Muscle layer of duodenum (tissue), 2 donors: ENCODE measurements around the gene GCSH.

ENCODE experiments used
- H3K27ac ChIP-seq: one replicate; pipeline ENCODE4 v1.7.0; 2013; ENCODE audit warnings: mild to moderate bottlenecking, low read length
- H3K27me3 ChIP-seq: one replicate; pipeline ENCODE4 v1.7.0; 2013; ENCODE audit warnings: low read depth, mild to moderate bottlenecking, control low read depth, low read length
- H3K36me3 ChIP-seq, 2 donors: one replicate each; pipeline ENCODE4 v1.7.0; 2013; ENCODE audit warnings: low read length in 2 of 2, control low read depth in 1 of 2, mild to moderate bottlenecking in 1 of 2; ENCODE audit not compliant: insufficient read depth in 2 of 2, control insufficient read depth in 1 of 2
- H3K4me1 ChIP-seq, 2 donors: one replicate each; pipeline ENCODE4 v1.7.0; 2013; ENCODE audit warnings: low read length in 2 of 2, mild to moderate bottlenecking in 2 of 2, control low read depth in 1 of 2, moderate library complexity in 1 of 2; ENCODE audit not compliant: insufficient read depth in 2 of 2, control insufficient read depth in 1 of 2
- H3K4me3 ChIP-seq, 2 donors: one replicate each; pipeline ENCODE4 v1.7.0; 2013; ENCODE audit warnings: low read length in 2 of 2, low read depth in 1 of 2, mild to moderate bottlenecking in 1 of 2
- H3K9me3 ChIP-seq, 2 donors: one replicate each; pipeline ENCODE4 v1.7.0; 2013; ENCODE audit warnings: low read length in 2 of 2, control low read depth in 1 of 2, mild to moderate bottlenecking in 1 of 2; ENCODE audit not compliant: control insufficient read depth in 1 of 2
- donor health status: healthy.

Gene GCSH

DNA sequence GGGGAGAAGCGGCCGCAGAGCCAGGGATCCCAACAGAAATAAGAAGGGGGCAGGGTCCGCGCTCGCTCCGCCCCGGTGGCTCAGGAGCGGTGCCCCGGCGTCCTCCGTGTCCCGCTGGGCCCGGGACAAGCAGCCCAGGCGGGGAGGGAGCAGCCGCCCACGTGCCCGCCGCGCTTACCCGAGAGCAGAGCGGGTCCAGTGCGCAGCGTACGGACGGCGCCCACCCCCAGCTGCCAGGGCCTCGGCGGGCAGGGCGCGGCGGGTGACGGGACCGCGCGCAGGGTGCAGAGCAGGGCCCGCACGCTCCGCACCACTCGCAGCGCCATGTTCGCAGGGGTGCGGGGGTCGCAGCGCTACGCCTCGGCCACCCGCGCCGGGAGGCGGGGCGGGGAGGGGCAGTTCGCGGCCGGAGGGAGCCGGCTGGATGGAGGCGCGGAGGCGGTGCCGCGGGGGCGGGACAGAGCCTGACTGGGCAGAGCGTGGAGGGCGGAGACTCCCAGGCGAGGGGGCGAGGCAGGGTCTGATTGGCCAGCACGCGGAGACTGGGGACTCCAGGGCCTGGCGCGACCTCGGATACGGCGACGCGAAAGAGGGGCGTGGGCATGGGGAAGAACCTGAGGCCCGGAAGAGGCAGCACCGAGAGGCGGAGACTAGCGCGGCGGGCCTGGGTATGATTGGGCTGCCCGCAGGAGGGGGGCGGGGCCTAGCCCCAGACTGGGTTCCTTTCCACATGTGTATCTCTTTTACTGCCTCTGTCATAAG is at the start of gene GCSH:
TSS of gene GCSH (minus strand) at position 443 of the 762 bp plus-strand sequence. CDS start at position 326, 117 bp downstream.
- no peaks in the 10 kb centered on the region for H3K9me3 ChIP-seq
- peak within 1 kb of the TSS; percentile 61 to 89 for H3K4me3 ChIP-seq
- peak within 1 kb of the TSS; percentile 54 for H3K27ac ChIP-seq
- no peaks in the 10 kb centered on the region for H3K27me3 ChIP-seq
- no peaks in the 10 kb centered on the region for H3K36me3 ChIP-seq
- H3K4me1 ChIP-seq, result peaks cover 0 to 11% of the 10 kb centered on the region in 2 donors

DNA sequence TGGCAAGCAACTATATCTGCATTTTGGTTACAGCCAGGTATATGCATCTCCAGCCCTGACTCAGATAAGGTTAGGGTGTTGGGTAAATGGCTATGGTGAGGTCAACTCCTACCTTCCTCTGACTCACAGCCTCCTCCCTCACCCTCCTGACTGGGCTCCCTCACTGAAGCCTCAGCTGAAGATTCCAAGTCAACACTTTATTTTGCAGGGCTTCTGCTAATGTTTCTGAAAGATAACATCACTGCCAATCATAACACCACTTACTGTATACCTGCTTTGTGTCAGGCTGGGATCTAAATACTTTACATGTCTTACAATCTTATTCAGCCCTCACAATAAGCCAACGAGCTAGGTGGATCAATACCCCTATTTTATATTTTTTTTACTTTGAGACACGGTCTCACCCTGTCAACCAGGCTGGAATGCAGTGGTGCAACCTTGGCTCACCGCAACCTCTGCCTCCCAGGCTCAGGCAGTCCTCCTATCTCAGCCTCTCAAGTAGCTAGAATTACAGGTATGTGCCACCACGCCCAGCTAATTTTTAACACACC is 47.8 kb upstream of the GCSH start:
- no peaks in the 10 kb centered on the region for H3K4me1 ChIP-seq
- no peaks in the 10 kb centered on the region for H3K27me3 ChIP-seq
- no peaks in the 10 kb centered on the region for H3K9me3 ChIP-seq
- H3K4me3 ChIP-seq, result no peak overlapping the region
- no peaks in the 10 kb centered on the region for H3K36me3 ChIP-seq
- H3K27ac ChIP-seq, result no peak overlapping the region

DNA sequence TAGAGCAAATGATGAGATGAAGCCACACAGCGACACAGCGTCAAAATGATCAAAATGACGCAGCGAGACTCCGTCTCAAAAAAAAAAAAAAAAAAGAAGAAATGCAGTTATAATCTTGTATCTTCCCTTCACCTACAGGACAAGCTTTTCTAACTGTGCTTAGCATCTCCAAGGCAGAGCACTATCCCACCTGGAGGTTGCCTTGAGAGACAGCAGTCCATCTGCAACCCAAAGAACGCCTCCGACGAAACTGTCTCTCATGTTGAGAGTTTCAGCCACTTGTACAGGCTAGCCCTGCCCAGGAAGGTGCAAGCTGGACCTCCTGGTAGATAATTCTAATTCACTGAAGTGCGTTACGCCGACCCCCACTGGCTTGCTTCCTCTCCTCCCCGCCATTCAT is 46.7 kb upstream of the GCSH start:
- H3K4me3 ChIP-seq, result no peak overlapping the region
- no peaks in the 10 kb centered on the region for H3K9me3 ChIP-seq
- no peak overlapping the region for H3K27ac ChIP-seq
- no peaks in the 10 kb centered on the region for H3K36me3 ChIP-seq
- H3K27me3 ChIP-seq, result no peaks in the 10 kb centered on the region
- H3K4me1 ChIP-seq, result no peaks in the 10 kb centered on the region

DNA sequence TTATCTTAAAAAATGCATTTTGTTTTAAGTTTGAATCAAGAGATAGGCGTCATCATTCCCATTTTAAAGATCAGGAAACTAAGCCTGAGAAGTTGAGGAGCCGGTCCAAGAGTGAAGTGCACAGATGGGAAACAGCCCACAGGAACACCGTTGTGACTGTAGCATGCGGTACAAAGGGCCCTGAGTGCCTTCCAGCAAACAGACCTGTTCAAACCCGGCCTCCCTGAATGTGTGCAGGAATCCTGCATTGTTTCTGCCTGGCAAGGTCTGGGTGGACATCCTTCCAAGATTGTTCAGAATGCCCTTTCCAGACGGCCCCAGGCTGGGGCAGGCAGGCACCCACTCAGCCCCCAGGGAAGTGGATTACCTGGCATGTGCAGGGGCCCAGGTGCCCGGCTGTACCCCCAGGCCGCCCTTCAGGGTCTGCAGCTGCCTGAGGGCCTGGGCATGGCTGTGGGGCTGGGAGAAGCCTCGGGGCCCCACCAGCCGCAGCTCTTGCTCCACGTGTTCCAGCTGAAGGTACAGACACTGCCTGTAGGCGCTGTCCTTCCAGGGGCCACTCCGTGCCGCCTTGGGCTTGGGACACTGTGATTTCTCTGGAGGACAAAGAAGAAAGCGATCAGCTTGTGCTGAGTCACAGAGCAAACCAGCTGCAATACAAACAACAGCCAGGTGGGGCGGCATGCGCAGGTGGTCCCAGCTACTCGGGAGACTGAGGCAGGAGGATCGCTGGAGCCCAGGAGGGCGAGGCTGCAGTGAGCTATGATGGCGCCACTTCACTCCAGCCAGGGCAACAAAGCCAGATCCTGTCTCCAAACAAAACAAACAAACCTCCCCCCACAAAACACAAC is 45.0 kb upstream of the GCSH start:
- Histone ChIP-seq H3K36me3 (no peaks in the 10 kb centered on the region), H3K4me1 (no peaks in the 10 kb centered on the region), H3K9me3 (no peaks in the 10 kb centered on the region), H3K27ac (no peak overlapping the region), H3K4me3 (no peak overlapping the region), H3K27me3 (no peaks in the 10 kb centered on the region)

DNA sequence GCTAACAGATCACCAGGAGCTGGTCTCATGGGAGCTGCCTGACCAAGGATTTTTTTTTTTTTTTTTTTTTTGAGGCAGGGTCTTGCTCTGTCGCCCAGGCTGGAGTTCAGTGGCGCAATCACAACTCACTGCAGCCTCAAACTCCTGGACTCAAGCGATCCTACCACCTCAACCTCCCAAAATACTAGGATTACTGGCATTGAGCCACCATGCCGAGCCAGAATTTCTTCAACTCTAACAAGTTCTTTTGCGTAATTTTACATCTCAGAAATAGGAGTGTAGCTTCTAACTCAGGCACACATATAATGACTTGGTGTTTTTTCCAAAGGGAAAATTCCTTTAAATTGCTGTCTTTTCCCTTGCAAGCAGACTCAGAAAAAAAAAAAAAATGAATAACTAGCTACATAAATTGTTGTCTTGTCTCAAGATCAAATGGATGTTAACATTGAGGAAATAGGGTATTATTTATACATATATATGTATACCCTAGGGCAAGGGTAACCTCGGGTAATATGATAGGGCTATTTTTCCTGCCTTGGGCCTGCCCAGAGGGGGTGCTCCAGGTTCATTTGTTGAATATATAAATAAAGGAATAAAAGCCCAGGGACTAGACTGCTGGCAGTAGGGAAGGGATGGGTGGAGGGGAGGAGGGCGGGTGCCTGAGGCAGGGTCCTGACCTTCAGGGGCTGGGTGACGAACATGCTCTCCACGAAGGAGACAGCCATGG is 42.8 kb upstream of the GCSH start:
- no peak overlapping the region for H3K4me3 ChIP-seq
- no peaks in the 10 kb centered on the region for H3K27me3 ChIP-seq
- no peaks in the 10 kb centered on the region for H3K9me3 ChIP-seq
- H3K27ac ChIP-seq, result no peak overlapping the region
- no peaks in the 10 kb centered on the region for H3K4me1 ChIP-seq
- H3K36me3 ChIP-seq, result no peaks in the 10 kb centered on the region

DNA sequence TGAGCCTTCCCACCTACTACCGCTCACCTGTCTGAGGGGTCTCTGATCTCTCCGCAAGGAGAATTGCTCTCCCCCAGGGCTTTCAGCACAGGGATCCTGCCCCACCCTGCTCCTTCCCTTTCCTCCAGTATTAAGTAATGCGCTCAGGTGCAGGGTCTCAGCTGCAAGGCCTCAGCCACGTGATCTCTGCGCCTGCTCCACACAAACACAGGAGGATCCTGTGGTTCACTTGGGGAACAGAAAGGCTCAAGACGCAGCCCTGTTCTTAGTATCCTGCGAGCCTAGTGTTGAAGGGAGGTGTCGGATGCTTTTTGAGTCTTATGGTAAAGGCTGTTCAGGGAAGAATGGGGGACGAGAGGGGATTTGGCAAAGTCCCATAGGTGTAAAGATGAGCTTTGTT is 41.6 kb upstream of the GCSH start:
- Histone ChIP-seq H3K27me3 (no peaks in the 10 kb centered on the region), H3K4me1 (no peaks in the 10 kb centered on the region), H3K27ac (no peak overlapping the region), H3K9me3 (no peaks in the 10 kb centered on the region), H3K36me3 (no peaks in the 10 kb centered on the region), H3K4me3 (no peak overlapping the region)

DNA sequence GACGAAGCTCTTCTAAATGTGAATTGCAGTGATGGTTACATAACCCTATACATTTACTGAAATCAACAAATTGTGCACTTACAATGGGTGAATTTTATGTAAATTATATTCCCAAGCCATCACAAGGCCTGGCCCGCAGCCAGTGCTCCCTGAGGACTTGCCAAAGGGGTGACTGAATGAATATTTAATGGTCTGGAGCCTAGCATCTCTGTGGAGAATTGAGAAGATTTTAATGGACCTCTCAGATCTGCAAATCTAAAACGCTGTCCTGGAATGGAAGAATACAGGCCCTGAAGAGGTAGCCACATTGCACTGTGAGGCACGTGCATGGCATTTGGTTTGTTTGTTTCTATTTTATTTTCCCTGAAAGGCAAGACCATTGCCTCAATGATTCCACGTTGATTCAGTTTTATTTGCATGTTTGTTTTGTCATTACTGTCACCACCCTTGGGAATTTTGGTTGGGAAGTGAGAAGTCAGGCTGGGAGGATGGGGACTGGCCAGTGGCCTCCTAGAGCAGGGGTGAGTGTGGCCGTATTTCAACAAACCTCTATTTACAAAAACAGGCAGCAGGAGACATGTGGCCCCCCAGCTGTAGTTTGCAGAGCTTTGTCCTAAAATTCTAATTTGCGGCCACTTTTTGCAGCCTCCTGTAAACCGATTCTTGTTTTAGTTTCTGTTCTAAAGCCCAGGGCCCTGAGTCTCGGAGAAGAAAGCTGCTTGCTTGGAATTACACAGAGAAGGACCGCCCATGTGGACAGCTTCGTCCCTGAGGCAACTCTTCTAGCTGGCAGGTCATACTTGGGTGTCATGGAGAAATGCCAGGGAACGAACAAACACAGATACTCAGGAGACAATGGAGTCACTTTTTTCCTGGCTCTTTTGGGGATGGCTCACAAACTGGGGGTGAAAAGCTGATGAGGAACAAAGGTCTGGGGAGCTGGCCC is 40.5 kb upstream of the GCSH start:
- Histone ChIP-seq H3K4me1 (no peaks in the 10 kb centered on the region), H3K27ac (no peak overlapping the region), H3K9me3 (no peaks in the 10 kb centered on the region), H3K36me3 (no peaks in the 10 kb centered on the region), H3K27me3 (no peaks in the 10 kb centered on the region), H3K4me3 (no peak overlapping the region)

DNA sequence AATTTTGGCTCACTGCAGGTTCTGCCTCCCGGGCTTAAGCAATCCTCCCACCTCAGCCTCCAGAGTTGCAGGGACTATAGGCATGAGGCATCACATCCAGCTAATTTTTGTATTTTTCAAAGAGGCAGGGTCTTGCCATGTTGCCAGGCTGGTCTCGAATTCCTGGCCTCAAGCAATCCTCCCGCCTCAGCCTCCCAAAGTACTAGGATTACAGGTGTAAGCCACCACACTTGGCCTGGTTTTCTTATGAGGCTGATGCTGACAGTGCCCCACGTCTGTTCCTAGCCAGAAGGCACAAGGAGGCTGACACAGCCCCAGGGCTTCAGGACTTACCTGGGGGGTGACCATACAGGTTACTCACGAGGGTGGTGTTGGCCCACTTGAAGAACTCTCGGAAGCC is 33.9 kb upstream of the GCSH start:
- no peaks in the 10 kb centered on the region for H3K27me3 ChIP-seq
- no peak overlapping the region for H3K27ac ChIP-seq
- no peaks in the 10 kb centered on the region for H3K4me1 ChIP-seq
- no peaks in the 10 kb centered on the region for H3K36me3 ChIP-seq
- no peaks in the 10 kb centered on the region for H3K9me3 ChIP-seq
- no peak overlapping the region for H3K4me3 ChIP-seq

DNA sequence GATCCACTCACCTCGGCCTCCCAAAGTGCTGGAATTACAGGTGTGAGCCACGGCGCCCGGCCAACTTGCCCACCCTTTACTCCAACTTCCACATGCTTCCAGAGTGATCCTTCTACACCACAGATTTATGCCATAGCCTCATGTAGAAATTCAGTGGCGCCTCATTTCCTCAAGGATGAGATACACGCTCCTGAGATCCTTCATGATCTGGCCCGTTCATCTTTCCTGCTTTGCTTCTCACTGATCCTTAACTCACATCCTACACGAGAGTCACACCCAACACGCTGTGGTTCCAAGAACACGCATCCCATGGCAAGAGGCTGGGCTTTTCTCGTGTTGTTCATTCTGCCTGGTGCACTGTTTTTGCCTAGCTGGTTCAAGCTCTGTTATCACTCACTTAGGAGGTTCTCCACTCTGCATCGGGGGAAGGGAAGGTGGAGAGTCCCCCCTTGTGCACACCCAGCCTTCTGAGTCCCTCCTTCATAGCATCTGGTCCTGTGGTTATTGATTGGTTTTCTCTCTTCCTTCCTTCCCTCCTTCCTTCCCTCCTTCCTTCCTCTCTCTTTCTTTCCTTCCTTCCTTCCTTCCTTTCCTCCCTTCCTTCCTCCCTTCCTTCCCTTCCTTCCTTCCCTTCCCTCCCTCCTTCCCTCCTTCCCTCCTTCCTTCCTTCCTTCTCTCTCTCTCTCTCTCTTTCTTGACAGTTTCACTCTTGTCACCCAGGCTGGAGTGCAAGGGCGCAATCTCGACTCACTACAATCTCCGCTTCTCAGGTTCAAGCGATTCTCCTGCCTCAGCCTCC is 32.7 kb upstream of the GCSH start:
- Histone ChIP-seq H3K36me3 (no peaks in the 10 kb centered on the region), H3K27ac (no peak overlapping the region), H3K4me1 (no peaks in the 10 kb centered on the region), H3K4me3 (no peak overlapping the region), H3K9me3 (no peaks in the 10 kb centered on the region), H3K27me3 (no peaks in the 10 kb centered on the region)

DNA sequence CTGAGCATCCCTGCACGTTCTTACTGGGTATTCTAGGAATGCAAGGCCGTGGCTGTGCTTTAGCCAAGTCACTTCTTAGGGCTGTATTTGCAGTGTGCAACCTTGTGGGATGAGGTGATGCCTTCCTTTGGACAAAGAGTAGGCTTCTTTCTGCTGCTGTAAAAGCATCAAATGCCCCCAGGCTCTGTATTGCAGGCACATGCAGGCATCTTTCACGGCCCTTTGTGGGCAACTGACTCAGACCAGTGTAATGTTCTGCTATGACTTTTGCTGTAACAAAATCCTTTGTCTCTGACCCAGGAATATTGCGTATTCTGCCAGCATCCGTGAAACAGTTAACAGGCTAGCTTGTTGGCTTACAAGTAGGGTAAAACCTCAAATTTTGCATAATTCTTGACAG is 30.9 kb upstream of the GCSH start:
- Histone ChIP-seq H3K36me3 (no peaks in the 10 kb centered on the region), H3K27ac (no peak overlapping the region), H3K9me3 (no peaks in the 10 kb centered on the region), H3K4me1 (no peaks in the 10 kb centered on the region), H3K4me3 (no peak overlapping the region), H3K27me3 (no peaks in the 10 kb centered on the region)
